HG02885 (cell line): ENCODE measurements around the gene MPZL3.
"Not testable (repeated sequence)": the region's sequence is repeated elsewhere in the genome, so short reads cannot be mapped to it uniquely, and the experiment has no call there.

Experiments
- ATAC-seq: cut with Tn5 transposase; IDR thresholded peaks from one replicate; pipeline ENCODE4 v1.9.1; 2021; ENCODE audit warnings: mild to moderate bottlenecking; ENCODE audit not compliant: unreplicated experiment, poor library complexity

Gene MPZL3

DNA sequence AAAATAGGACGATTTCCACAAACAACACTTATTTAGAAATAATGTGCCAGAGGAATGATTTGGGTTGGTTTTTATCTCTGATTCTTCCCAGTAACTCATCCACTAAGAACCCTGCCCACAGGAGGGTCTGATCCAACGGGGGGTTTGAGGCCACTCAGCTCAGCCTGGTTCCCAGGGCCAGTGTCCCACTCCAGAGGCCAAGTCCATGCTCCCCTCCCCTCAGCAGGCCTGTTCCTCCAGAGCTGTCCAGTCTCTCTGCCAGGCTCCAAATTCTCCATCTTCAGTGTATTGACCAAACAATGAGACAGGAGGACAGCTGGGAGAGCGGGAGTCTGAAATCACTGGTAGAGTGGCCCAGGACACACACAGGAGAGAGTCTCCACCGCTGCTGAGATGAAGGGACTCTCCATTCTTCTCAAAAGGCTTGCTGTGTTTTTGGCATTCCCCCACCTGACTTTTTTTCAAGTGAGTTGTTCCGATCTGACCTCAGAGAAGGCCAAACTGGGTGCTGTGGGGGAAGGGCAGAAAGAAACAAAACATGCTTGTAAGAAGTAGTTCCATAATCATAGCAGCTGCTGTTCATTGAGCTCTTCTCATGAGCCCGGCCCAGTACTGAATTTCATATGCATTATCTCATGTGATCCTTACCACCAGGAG is 58.1 kb downstream of the MPZL3 start:
- ATAC-seq, result no peak

DNA sequence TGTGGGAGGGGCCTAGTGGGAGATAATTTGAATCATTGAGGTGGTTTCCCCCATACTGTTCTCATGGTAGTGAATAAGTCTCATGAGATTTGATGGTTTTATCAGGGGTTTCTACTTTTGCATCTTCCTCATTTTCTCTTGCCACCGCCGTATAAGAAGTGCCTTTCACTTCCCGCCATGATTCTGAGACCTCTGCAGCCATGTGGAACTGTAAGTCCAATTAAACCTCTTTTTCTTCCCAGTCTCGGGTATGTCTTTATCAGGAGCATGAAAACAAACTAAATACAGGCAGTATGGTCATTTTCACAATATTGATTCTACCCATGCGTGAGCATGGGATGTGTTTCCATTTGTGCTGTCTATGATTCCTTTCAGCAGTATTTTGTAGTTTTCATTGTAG is 59.3 kb downstream of the MPZL3 start:
- ATAC-seq, result not testable (repeated sequence)

DNA sequence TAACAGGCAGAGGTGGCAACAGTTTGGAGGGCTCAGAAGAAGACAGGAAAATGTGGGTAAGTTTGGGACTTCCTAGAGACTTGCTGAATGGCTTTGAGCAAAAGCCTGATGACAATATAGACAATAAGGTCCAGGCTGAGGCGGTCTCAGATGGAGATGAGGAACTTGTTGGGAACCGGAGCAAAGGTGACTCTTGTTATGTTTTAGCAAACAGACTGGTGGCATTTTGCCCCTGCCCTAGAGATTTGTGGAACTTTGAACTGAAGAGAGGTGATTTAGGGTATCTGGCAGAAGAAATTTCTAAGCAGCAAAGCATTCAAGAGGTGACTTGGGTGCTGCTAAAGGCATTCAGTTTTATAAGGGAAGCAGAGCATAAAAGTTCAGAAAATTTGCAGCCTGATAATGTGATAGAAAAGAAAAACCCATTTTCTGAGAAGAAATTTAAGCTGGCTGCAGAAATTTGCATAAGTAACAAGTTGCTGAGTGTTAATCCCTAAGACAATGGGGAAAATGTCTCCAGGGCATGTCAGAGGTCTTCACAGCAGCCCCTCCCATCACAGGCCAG is 61.1 kb downstream of the MPZL3 start:
- not testable (repeated sequence) for ATAC-seq

DNA sequence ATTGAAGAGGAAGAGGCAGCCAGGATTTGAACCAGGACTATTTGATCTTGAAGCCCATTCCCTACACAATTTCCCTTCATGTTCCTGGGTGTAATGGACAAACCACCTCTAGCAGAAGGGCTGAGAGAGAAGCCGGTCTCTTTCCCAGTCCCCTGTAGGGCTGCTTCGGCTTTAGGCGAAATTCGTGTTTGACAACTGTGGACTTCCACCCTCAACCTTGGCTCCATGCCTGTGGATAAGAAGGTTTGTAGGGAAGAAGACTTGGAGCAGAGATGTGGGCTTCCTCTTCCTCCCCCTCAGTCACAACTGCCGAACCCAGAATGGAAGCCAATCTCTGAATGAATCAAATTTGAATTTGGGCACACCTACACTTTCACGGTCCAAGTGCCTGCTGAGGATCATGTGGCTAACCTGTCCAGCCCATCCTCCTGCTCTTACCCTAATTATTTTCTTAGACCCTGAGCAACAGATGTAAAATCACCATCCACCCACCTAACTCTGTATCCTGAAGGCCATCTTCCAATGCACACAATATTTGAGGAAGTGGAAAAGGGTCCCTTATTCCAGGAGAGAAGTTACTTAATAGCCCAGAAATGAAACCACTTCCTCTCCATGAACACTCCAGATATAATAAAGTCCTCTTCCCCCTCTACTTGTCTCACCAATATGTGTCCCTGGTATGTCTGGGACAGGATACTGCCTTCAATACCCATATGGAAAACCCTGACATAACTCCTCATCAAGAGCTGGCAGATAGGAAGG is 65.6 kb downstream of the MPZL3 start:
- ATAC-seq, result no peak

DNA sequence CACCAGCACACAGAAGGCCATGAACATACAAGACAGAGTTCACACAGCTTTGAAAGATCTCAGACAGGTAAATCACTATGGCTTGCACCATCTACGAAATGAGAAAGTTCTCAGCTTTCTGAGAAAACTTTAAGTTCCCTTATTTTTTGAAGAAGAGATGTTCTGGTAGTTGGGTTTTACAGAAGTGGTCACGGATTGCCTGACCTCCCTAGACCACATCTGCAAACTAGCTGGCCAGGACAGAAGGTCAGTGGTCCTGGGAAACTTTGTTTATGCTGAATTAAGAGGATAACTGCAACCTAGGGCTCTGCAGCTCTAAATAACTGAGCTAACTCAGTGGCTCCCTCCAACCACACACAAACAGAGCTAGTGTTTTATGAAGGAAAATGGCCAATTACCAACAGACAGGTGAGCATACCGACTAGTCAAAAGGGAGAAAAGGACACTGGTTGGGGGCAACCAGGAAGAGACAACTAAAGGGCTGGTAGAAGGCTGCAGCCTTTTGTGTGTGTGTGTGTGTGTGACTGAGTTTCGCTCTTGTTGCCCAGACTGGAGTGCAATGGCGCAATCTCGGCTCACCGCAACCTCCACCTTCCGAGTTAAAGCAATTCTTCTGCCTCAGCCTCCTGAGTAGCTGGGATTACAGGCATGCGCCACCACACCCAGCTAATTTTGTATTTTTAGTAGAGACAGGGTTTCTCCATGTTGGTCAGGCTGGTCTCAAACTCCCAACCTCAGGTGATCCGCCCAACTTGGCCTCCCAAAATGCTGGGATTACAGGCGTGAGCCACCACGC is 67.2 kb downstream of the MPZL3 start:
- ATAC-seq, result no peak

DNA sequence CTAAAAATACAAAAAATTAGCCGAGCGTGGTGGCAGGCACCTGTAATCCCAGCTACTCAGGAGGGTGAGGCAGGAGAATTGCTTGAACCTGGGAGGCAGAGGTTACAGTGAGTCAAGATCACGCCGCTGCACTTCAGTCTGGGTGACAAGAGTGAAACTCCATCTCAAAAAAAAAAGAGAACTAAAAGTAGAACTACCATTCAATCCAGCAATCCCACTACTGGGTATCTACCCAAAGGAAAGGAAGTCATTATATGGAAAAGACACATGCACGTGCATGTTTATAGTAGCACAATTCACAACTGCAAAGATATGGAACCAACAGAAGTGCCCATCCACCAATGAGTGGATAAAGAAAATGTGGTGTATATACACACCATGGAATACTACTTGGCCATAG is 68.5 kb downstream of the MPZL3 start:
- not testable (repeated sequence) for ATAC-seq

DNA sequence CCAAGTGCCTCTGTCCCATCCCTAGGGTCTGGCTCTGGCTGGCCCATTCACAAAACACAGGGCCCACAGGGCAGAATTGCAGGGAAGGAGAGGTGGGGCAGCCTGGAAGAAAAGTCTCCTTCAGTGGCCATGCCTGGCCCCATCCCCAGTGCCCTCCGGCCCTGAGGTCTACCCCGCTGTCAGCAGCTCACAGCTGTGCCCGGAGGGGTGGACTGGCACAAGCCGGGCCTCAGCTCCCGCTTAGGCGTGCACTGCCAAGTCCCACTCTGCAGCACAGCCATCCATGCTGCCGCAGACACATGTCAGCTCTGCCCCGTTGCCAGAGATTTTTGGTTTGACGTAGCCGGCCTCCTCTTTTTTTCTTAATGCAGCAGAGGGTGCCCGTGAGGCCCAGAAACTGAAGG is 71.9 kb downstream of the MPZL3 start:
- no peak for ATAC-seq

DNA sequence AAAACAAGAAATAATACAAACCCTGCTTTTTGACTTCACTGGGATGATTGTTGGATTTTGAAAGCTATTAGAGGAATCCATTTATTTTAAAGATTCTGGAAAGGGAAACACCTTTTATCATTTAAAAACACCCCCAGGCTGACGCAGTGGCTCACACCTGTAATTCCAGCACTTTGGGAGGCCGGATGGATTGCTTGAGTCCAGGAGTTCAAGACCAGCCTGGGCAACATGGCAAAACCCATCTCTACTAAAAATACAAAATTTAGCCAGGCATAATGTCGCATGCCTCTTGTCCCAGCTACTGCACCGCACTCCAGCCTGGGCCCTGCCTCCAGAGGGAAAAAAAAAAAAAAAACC is 75.4 kb downstream of the MPZL3 start:
- ATAC-seq, result no peak
